ENCODE data around the gene IFT57.

Gene IFT57

GRCh38 chr3:108225221-108225620 lies 3.0 kb upstream of the IFT57 start:
- H3K79me2 ChIP-seq (ENCODE audit: insufficient read depth, low read length), result no peaks in the 10 kb centered on the region
- no peaks in the 10 kb centered on the region for H3K36me3 ChIP-seq (ENCODE audit: low read length)
- H3K4me2 ChIP-seq (ENCODE audit: low read depth, low read length, poor library complexity, severe bottlenecking), result no peak overlapping the region
- no peaks in the 10 kb centered on the region for H3K9me3 ChIP-seq (ENCODE audit: insufficient read depth, low read length)
- H3K9me2 ChIP-seq (replicated peaks; ENCODE audit: insufficient read depth, low read length), result no peaks in the 10 kb centered on the region
- H3K4me3 ChIP-seq (ENCODE audit: insufficient read depth, low read length, poor library complexity, severe bottlenecking), result no peak overlapping the region
- TF ChIP-seq CTCF (IDR thresholded peaks at IDR 0.05; ENCODE audit: insufficient read depth, low read length, poor library complexity, severe bottlenecking), result no peak
- TF ChIP-seq EZH2phosphoT487 (conservative IDR thresholded peaks at IDR 0.05; ENCODE audit: low read length), result no peak
- H2AFZ ChIP-seq (ENCODE audit: low read depth, low read length, severe bottlenecking), result no peak overlapping the region
- no peaks in the 10 kb centered on the region for H4K20me1 ChIP-seq (ENCODE audit: low read depth, low read length)
- H3K27me3 ChIP-seq (ENCODE audit: low read length), result no peaks in the 10 kb centered on the region
- no peak overlapping the region for H3K27ac ChIP-seq (ENCODE audit: low read depth, low read length)
- peaks cover 14% of the 10 kb centered on the region for H3F3A ChIP-seq (ENCODE audit: insufficient read depth)
- no peak overlapping the region for H3K9ac ChIP-seq (ENCODE audit: low read length)

DNA sequence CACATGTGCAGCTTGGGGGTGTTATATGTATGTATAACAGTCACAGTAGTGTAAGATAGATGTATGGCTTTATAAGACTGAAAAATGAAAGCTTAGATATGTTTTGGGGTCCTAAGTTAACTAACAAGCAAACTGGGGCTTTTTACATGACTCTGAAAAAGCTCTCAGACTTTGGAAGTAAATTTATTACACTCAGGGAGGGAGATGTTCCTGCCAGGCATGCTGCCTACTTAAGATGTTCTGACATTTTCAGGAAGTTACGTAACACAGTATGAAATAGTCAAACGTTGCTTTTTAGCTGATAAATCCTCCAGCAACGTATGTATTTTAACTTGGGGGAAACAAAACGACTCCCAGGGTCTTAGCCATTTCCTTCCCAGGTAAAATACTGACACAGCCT lies 1.7 kb upstream of the IFT57 start:
- peak overlapping the region; percentile 82 for H3K4me2 ChIP-seq (ENCODE audit: low read depth, low read length, poor library complexity, severe bottlenecking)
- H3K9ac ChIP-seq (ENCODE audit: low read length), result peak overlapping the region; percentile 51
- no peaks in the 10 kb centered on the region for H3K9me3 ChIP-seq (ENCODE audit: insufficient read depth, low read length)
- H3K36me3 ChIP-seq (ENCODE audit: low read length), result no peaks in the 10 kb centered on the region
- peak overlapping the region; percentile 90 for H2AFZ ChIP-seq (ENCODE audit: low read depth, low read length, severe bottlenecking)
- H3K27me3 ChIP-seq (ENCODE audit: low read length), result no peaks in the 10 kb centered on the region
- peak overlapping the region; percentile 68 for H3K27ac ChIP-seq (ENCODE audit: low read depth, low read length)
- no peaks in the 10 kb centered on the region for H3K79me2 ChIP-seq (ENCODE audit: insufficient read depth, low read length)
- no peaks in the 10 kb centered on the region for H3K9me2 ChIP-seq (replicated peaks; ENCODE audit: insufficient read depth, low read length)
- no peaks in the 10 kb centered on the region for H4K20me1 ChIP-seq (ENCODE audit: low read depth, low read length)
- peaks cover 17% of the 10 kb centered on the region for H3F3A ChIP-seq (ENCODE audit: insufficient read depth)
- H3K4me3 ChIP-seq (ENCODE audit: insufficient read depth, low read length, poor library complexity, severe bottlenecking), result peak overlapping the region; percentile 65
- TF ChIP-seq EZH2phosphoT487 (conservative IDR thresholded peaks at IDR 0.05; ENCODE audit: low read length) (no peak), CTCF (IDR thresholded peaks at IDR 0.05; ENCODE audit: insufficient read depth, low read length, poor library complexity, severe bottlenecking) (no peak)

DNA sequence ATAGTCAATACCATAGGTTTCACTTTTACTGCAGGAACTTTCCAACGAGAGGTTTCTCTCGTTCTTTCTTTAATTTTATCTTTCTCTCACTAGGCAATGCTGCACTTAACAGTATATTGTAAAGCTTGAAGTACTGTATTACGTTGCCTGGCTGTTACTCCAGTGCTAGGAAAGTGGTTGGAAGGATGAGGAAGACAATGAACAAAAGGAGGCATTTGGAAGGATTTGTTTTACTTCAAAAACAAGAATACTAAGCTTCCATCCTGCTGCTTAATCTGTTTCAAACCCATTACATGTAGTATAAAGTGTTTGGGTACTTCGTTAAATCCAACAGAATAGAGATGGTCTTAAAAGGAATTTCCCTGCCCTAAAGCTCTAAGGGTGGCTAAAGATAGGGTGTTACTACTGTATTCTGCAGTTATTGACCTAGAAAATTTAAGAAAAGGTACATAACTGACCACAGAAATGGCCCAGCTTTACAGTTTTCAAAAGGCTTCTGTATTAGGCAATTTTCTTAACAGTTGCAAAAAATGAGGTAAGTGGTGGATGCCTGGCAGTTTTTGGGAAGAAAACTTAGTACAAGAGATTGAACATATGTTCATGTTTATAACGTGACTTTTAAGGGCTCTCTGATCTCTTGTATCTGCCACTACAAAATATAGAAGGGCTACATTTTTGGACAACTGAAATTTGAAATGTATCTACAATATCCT lies 785 bp upstream of the IFT57 start:
- Histone ChIP-seq H3K27ac (ENCODE audit: low read depth, low read length) (peak overlapping the region; percentile 68), H3K9me3 (ENCODE audit: insufficient read depth, low read length) (no peaks in the 10 kb centered on the region), H3K4me2 (ENCODE audit: low read depth, low read length, poor library complexity, severe bottlenecking) (peak overlapping the region; percentile 82), H2AFZ (ENCODE audit: low read depth, low read length, severe bottlenecking) (peak overlapping the region; percentile 90), H3K9me2 (replicated peaks; ENCODE audit: insufficient read depth, low read length) (no peaks in the 10 kb centered on the region), H3K36me3 (ENCODE audit: low read length) (no peaks in the 10 kb centered on the region; the same call in 1 of the 2 replicates), H4K20me1 (ENCODE audit: low read depth, low read length) (no peaks in the 10 kb centered on the region), H3K9ac (ENCODE audit: low read length) (peak overlapping the region; percentile 51), H3K79me2 (ENCODE audit: insufficient read depth, low read length) (no peaks in the 10 kb centered on the region), H3K27me3 (ENCODE audit: low read length) (no peaks in the 10 kb centered on the region), H3K4me3 (ENCODE audit: insufficient read depth, low read length, poor library complexity, severe bottlenecking) (peak overlapping the region; percentile 65), H3F3A (ENCODE audit: insufficient read depth) (peaks cover 17% of the 10 kb centered on the region)
- TF ChIP-seq CTCF (IDR thresholded peaks at IDR 0.05; ENCODE audit: insufficient read depth, low read length, poor library complexity, severe bottlenecking) (no peak), EZH2phosphoT487 (conservative IDR thresholded peaks at IDR 0.05; ENCODE audit: low read length) (no peak)

Measured in SU-DHL-6 (cell line).